ENCODE measurements around the gene FBP2. TPM values are rescaled to one million over a fixed set of nuclear protein-coding genes. Genes with fewer than 3 reads are reported as not detected.

Gene FBP2
- total RNA-seq, 1 experiment from 2014 or later: not detected

GRCh38 chr9:94584555-94584954 is 9.1 kb downstream of the FBP2 start:
- H3K9me3 ChIP-seq (ENCODE audit: low read length): no peaks in the 10 kb centered on the region
- no TSS peak for BruUV-seq (replicated peaks)
- no peak overlapping the region for H3K4me3 ChIP-seq (ENCODE audit: low read length)
- intact Hi-C loops (cut with micrococcal nuclease): no loop called here
- no peaks in the 10 kb centered on the region for H4K20me1 ChIP-seq (ENCODE audit: low read length)
- ChIA-PET CTCF (no interaction called here), POLR2A (ENCODE audit: unreplicated experiment) (no interaction called here)
- H3K27ac ChIP-seq (ENCODE audit: low read length): no peak overlapping the region
- no peaks in the 10 kb centered on the region for H3K79me2 ChIP-seq (ENCODE audit: low read length)
- no peak overlapping the region for H2AFZ ChIP-seq (ENCODE audit: low read length)
- DNase-seq (no peak), ATAC-seq (no peak)
- no peak overlapping the region for H3K4me2 ChIP-seq (ENCODE audit: low read length)
- H3K4me1 ChIP-seq (ENCODE audit: insufficient read depth, low read length): no peaks in the 10 kb centered on the region
- H3F3A ChIP-seq (ENCODE audit: low read length, unreplicated experiment): no peaks in the 10 kb centered on the region
- no peak overlapping the region for H3K9ac ChIP-seq (ENCODE audit: low read length)
- H3K9me2 ChIP-seq (replicated peaks; ENCODE audit: low read length): no peaks in the 10 kb centered on the region
- TF ChIP-seq EZH2phosphoT487 (IDR thresholded peaks at IDR 0.05; ENCODE audit: borderline replicate concordance, low read length) (no peak), CTCF (conservative IDR thresholded peaks at IDR 0.05; ENCODE audit: low read depth, low read length) (no peak), EZH2 (IDR thresholded peaks at IDR 0.05; ENCODE audit: low read length, unreplicated experiment) (no peak)
- H3K36me3 ChIP-seq (ENCODE audit: low read depth, low read length): no peaks in the 10 kb centered on the region
- H3K27me3 ChIP-seq (ENCODE audit: low read length): no peaks in the 10 kb centered on the region

GRCh38 chr9:94581728-94582127 is 11.9 kb downstream of the FBP2 start:
- no peak for TF ChIP-seq EZH2 (IDR thresholded peaks at IDR 0.05; ENCODE audit: low read length, unreplicated experiment)
- TF ChIP-seq CTCF (conservative IDR thresholded peaks at IDR 0.05; ENCODE audit: low read depth, low read length): no peak
- TF ChIP-seq EZH2phosphoT487 (IDR thresholded peaks at IDR 0.05; ENCODE audit: borderline replicate concordance, low read length): no peak
- Histone ChIP-seq H3K27me3 (ENCODE audit: low read length) (no peaks in the 10 kb centered on the region), H3K79me2 (ENCODE audit: low read length) (no peaks in the 10 kb centered on the region), H4K20me1 (ENCODE audit: low read length) (no peaks in the 10 kb centered on the region), H3K27ac (ENCODE audit: low read length) (no peak overlapping the region), H3K4me2 (ENCODE audit: low read length) (no peak overlapping the region), H3F3A (ENCODE audit: low read length, unreplicated experiment) (no peaks in the 10 kb centered on the region), H3K36me3 (ENCODE audit: low read depth, low read length) (no peaks in the 10 kb centered on the region), H3K9me3 (ENCODE audit: low read length) (no peaks in the 10 kb centered on the region), H3K4me3 (ENCODE audit: low read length) (no peak overlapping the region), H3K9ac (ENCODE audit: low read length) (no peak overlapping the region), H3K4me1 (ENCODE audit: insufficient read depth, low read length) (no peaks in the 10 kb centered on the region), H3K9me2 (replicated peaks; ENCODE audit: low read length) (no peaks in the 10 kb centered on the region), H2AFZ (ENCODE audit: low read length) (no peak overlapping the region)
- ChIA-PET POLR2A (ENCODE audit: unreplicated experiment) (no interaction called here), CTCF (no interaction called here)
- intact Hi-C loops (cut with micrococcal nuclease): no loop called here
- no TSS peak for BruUV-seq (replicated peaks)
- DNase-seq: no peak
- ATAC-seq: no peak

GRCh38 chr9:94577571-94577970 is 16.1 kb downstream of the FBP2 start:
- Histone ChIP-seq H3K36me3 (ENCODE audit: low read depth, low read length) (no peaks in the 10 kb centered on the region), H3K9me2 (replicated peaks; ENCODE audit: low read length) (no peaks in the 10 kb centered on the region), H3K4me2 (ENCODE audit: low read length) (no peak overlapping the region), H3K79me2 (ENCODE audit: low read length) (no peaks in the 10 kb centered on the region), H3K27me3 (ENCODE audit: low read length) (no peaks in the 10 kb centered on the region), H3K9me3 (ENCODE audit: low read length) (no peaks in the 10 kb centered on the region), H4K20me1 (ENCODE audit: low read length) (no peaks in the 10 kb centered on the region), H3K4me1 (ENCODE audit: insufficient read depth, low read length) (no peaks in the 10 kb centered on the region), H3K27ac (ENCODE audit: low read length) (no peak overlapping the region), H3F3A (ENCODE audit: low read length, unreplicated experiment) (no peaks in the 10 kb centered on the region), H3K9ac (ENCODE audit: low read length) (no peak overlapping the region), H2AFZ (ENCODE audit: low read length) (no peak overlapping the region), H3K4me3 (ENCODE audit: low read length) (no peak overlapping the region)
- ChIA-PET CTCF (no interaction called here), POLR2A (ENCODE audit: unreplicated experiment) (no interaction called here)
- ATAC-seq (no peak), DNase-seq (no peak)
- no peak for TF ChIP-seq EZH2 (IDR thresholded peaks at IDR 0.05; ENCODE audit: low read length, unreplicated experiment)
- TF ChIP-seq CTCF (conservative IDR thresholded peaks at IDR 0.05; ENCODE audit: low read depth, low read length): no peak
- no peak for TF ChIP-seq EZH2phosphoT487 (IDR thresholded peaks at IDR 0.05; ENCODE audit: borderline replicate concordance, low read length)
- intact Hi-C loops (cut with micrococcal nuclease): no loop called here
- no TSS peak for BruUV-seq (replicated peaks)
